Activated naive CD4-positive, alpha-beta T cell treated with Interleukin-2 at 50 U/mL for 16 hours (primary cell): ENCODE results near the gene C1GALT1.
"Not testable (repeated sequence)": the region's sequence is repeated elsewhere in the genome, so short reads cannot be mapped to it uniquely, and the experiment has no call there.

Source experiments
- DNase-seq: peaks from one replicate; pipeline ENCODE4 v3.0.0-alpha.2; 2020

The C1GALT1 gene

GRCh38 chr7:7173956-7174632, 8.2 kb upstream of the C1GALT1 start:
- DNase-seq = no peak

GRCh38 chr7:7175075-7175695, 7.2 kb upstream of the C1GALT1 start:
- no peak for DNase-seq

- no peak for DNase-seq
These were observed 5.8 kb upstream of the C1GALT1 start for GRCh38 chr7:7176406-7177043.

- no peak for DNase-seq
These were observed 5.3 kb upstream of the C1GALT1 start for GRCh38 chr7:7177044-7177517.

- DNase-seq = no peak
These were observed 4.3 kb upstream of the C1GALT1 start for GRCh38 chr7:7178081-7178480.

- no peak for DNase-seq
These were observed 3.4 kb upstream of the C1GALT1 start for GRCh38 chr7:7178906-7179305.

- DNase-seq = no peak
These were observed 1.5 kb upstream of the C1GALT1 start for GRCh38 chr7:7180725-7181449.

GRCh38 chr7:7181519-7182155, 707 bp upstream of the C1GALT1 start:
- peak; percentile 48 for DNase-seq

- DNase-seq = peak; percentile 50
These were observed 905 bp downstream of the C1GALT1 start for GRCh38 chr7:7183061-7183837.

- DNase-seq = no peak
These were observed 1.6 kb downstream of the C1GALT1 start for GRCh38 chr7:7183838-7184463.

- no peak for DNase-seq
These were observed 3.1 kb downstream of the C1GALT1 start for GRCh38 chr7:7185371-7185989.

- DNase-seq = no peak
These were observed 5.7 kb downstream of the C1GALT1 start for GRCh38 chr7:7188091-7188490.

- DNase-seq = no peak
These were observed 6.4 kb downstream of the C1GALT1 start for GRCh38 chr7:7188742-7189141.

- DNase-seq = no peak
These were observed 7.8 kb downstream of the C1GALT1 start for GRCh38 chr7:7190142-7190541.

- DNase-seq = no peak
These were observed 8.8 kb downstream of the C1GALT1 start for GRCh38 chr7:7191137-7191536.

- DNase-seq = not testable (repeated sequence)
These were observed 10.7 kb downstream of the C1GALT1 start for GRCh38 chr7:7192798-7193788.

GRCh38 chr7:7199592-7199991, 17.2 kb downstream of the C1GALT1 start:
- DNase-seq = not testable (repeated sequence)

GRCh38 chr7:7200255-7200654, 17.9 kb downstream of the C1GALT1 start:
- DNase-seq = not testable (repeated sequence)

- DNase-seq = peak; percentile 41
These were observed 19.4 kb downstream of the C1GALT1 start for GRCh38 chr7:7201578-7202374.
